ENCODE results near the gene PCK2.

PCK2 gene

DNA sequence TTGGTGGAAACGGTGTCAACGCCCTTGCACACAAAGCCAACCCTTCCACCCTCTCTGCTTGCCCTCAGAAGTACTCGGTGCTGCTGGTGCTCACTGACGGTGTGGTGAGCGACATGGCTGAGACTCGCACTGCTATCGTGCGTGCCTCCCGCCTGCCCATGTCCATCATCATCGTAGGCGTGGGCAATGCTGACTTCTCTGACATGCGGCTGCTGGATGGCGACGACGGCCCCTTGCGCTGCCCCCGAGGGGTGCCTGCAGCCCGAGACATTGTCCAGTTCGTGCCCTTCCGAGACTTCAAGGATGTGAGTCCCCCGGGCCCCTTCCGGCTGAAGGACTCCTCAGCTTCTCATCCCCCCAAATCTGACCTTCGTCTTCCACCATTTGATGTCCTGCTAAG lies 17.0 kb upstream of the PCK2 start:
- no peak for FAIRE-seq

DNA sequence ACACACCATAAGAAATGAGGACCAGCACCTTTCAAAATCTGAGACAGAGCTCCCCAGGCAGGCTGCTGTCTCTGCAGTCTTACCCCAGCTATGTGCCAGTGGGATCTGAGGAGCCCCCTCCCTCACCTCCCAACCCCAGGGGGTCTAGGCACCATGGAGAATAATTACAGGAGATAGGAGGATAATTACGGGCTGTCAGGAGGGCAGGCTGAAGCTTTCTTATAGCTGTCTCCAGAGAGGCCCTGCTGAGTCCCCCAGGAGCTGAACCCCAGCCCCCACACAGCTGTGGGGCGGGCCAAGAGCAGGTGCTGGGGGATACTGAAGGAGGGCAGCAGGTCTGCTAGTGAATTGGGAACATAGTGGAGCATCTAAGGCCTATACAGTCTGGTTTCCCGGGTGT lies 16.0 kb upstream of the PCK2 start:
- no peak for FAIRE-seq

DNA sequence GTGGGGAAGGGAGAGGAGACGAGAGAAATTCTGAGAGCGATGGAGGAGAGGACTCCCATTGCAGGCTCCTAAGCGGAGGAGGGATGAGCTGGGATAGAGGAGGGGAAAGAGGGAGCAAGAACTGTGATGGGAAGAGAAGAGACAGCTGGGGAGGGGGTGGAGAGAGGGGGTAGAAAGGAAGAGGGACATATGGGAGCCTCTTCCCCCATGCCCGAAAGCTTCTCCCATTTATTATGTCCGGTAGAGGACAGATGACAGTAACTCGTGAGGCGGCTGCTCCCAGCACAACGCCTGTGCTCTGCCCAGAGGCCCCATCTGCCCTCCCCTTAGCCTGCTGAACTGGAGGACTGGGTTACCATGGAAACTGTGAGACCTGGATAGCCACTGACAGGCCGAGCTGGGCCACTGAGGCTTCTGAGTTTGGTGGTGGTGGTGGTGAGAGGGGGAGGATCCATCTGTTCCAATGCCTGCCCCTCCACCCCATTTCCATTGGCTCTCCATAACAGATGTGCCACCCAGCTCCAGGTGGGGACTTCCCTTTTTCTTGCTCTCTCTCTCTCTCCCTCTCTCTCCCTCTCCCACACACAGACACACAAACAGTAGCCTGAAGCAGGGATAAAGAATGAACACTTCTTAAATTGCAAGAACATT lies 14.5 kb upstream of the PCK2 start:
- FAIRE-seq, result no peak

DNA sequence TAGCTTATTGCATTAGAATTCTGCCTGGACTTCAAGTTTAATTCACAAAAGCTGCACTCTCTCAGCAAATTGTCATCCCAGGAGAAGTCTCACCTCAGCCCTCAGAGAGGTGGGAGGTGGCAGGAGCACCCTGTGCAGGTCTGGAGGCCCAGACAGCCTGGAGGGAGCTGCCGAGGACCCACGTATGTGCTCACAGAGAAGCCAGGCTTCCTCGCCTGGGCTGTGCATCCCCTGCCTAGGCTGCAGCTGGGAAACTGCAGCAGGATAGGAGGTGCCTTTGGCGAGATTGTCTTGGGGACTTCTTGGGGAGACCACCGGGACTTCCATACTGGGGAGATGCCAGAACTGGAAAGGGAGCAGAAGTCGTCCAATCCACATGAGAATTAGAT lies 14.0 kb upstream of the PCK2 start:
- FAIRE-seq, result no peak

DNA sequence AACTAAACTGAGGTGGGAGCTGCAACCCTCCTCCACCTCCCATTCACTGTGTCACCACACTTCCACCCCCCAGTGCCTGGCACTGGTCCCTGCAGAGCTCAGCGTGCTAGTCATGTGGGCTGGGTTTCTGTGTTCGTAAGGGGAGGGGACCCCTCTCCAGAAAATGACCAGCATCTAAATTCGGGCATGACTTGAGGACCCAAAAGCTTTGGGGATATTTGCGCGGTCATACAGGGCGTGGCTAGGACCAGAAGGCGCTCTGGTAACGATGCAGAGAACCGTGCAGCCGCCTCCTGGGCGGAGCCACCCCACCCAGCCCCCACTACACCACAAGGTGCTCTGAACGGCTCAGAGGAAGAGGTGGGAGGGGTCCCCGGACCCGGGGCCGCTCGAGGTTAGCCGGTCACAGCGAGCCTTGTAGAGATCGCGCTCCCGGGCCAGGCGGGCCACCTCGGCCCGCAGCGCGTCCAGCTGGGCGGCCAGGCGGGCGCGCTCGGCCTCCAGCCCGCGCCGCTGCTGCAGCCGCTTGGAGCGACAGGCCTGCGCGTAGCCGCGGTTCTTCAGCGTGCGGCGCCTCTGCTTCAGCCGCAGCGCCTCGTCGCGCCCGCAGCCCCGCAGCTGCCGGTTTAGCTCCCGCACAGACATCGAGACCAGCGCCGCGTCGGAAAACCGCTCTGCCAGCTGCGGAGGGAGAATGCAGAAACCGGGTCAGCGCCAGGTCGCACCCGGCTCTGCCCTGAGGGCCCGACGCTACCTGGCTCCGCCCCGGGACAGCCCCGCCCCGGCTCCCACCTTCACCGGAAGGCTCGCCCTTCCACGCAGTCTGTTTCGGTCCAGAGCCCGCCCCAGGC lies 13.0 kb upstream of the PCK2 start:
- FAIRE-seq, result no peak

DNA sequence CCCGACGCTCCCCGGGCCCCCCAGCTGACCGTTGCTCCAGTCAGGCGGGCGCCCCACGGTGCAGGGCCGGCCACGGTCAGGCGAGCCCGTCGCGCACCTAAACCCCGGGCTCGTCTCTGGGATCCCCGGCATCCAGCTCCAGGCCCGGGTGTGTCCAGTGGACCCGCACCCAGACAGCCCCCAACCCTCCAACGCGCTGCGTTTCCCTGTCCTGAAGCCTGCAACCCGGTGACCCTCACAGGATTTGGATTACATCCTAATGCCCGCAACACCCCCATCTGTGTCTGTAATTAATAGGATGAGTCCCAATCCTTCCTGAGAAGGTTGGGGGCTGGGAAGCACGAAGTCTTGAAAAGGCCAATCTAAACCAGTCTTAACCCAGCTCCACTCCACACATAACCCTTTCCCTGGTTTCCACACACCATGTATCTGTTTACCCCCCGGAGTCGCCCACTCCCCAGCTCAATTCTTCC lies 12.3 kb upstream of the PCK2 start:
- no peak for FAIRE-seq

DNA sequence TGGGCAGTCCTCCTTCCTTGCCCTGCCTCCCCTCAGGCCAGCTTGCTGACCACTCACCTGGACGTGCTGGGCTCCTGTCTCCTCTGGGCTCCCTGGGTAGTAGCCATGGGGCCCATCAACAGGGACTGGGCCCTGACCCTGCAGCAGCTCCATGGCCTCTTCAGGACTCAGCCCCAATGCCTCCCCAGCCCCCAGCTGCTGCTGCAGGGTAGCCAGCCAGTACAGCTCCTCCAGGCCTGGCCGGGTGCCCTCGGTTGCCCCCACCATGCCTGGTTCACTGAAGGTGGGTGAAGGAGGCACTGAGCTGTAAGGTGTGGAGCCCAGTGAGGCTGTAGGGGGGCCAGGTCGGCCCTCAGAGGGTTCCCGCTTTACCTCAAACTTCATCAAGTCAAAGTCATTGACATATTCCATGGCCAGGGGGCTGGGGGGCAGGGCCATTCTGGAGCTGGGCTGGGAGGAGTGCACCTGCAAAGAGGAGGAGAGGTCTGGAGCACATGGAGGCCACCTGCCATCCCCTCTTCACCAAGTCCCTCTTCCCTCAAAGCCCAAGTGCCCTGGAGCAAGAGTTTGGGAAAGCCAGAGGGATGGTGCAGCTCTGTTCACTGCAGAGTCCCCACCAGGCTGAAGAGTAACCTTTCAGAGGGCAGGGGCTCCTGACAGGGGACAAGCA lies 11.6 kb upstream of the PCK2 start:
- FAIRE-seq, result no peak

DNA sequence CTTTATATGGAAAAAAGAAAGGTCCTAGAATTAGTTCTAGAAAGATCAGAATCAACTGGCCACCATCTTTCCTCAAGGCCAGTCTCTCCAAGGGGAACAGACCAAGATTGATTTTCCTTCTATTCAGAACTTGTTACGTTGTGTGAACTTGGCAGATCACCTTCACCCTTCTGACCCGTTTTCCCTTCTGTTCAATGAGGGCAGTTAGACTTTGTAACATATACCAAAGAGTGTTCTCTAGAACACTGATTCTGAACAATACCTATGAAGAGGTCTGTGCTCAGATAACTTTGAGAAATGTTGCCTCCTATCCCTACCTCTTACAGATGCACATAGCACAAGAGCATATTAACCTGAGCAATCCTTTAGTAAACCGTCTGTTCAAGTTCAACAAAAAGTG lies 10.6 kb upstream of the PCK2 start:
- FAIRE-seq, result no peak

DNA sequence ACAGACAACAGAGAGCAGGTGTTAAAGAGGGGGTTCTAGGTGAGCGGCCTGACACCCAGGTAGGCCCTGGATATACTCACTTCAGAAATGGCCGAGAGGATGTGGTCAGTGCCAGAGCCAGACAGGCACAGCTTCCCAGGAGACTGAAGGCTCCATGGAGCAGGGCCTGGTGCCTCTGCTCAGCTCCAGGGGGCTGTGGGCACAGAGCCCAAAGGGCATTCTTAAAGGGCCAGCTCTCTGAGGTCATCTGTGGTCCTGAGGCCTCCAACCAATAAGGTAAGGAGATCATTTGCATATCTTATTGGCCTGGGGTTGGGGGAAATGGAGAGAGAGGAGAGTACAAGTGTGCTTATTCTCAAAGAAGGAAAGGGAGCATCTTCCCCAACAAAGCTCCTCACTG lies 9.7 kb upstream of the PCK2 start:
- FAIRE-seq, result no peak

DNA sequence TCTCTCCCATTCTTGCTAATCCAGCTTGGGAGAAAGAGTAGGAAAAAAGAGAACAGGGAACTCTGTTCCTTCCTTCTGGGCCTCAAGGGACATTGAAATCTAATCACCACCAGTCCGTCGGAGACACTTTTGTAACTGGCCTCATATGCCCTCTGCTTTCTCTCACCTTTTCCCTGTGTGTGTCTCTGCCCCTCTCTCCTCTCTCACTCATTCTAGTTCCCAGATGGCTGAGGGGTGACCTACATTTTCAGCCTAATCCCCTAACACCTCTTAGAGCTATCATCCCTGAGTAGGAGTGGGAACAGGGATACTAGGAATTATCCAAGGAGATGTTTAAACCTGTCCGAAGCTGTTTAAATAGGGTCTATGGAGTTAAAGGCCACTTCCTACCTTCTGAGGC lies 8.9 kb upstream of the PCK2 start:
- no peak for FAIRE-seq

DNA sequence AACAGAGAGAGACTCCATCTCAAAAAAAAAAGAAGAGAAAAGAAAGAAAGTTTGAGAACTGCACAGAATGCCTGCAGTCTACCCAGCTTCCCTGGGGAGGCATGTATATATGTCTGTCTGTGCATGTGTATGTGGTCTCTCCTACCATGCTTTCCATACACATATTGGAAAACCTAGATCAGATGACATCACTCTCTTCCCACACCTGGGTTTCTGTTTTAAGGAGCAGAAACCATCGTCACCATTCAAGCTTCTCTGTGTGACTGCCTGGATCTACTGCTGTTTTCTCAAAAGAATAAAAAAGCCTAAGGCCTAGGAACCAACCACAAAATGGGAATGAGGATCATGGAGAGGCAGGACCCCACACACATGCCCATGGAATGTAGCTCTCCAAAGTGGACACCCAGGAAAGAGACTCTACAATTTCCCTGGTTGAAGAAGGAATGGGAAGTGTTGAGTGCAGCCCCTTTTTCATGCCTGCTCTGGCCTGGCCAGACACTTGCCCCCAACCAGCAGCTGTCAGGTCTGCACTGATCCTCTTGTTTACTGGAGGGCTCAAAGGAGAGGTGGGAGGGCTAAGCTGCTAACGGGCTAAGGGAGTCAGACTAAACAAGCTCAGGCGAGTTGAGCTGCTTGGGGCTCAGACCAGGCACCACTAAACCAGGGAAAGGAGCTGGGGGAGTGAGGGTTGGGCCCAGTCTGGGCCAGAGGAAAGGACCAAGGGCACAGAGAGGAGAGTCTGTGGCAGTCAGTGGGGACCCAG lies 7.7 kb upstream of the PCK2 start:
- FAIRE-seq, result no peak

DNA sequence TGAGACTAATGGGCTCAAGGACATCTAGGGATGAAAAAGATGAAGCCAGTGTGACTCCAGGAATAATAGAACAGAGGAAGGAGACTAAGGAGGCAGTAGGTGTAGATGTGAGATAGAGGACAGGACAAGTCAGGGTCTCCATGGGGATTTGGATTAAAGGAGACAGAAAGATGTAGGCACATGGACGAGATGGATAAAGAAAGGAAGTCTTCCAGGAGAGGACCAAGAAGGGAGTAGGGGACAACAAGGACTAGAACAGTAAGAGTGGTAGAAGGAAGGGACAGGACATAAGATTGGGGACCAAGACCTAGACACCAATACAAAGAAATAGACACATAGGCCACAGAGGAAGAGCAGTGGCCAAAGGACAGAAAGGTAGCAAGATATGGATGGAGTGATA lies 7.1 kb upstream of the PCK2 start:
- FAIRE-seq, result no peak

DNA sequence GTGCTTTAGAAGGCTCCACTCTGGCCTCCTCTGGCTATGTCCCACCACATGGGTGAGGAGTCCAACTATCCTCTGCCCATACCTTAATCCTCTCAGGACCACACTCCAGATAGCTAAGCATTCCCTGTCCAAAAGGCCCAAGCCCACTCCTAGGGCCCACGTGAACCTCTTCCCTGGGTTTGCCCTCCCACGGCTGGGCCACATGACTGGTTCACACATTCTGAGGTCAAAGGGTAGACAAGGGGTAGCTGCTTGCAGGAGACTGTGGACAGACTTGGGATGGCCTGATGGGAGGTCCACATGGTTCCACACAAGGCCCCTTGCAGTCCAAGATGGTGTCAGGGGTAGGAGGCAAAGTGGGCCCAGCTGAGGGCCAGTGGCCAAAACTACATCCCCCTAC lies 6.0 kb upstream of the PCK2 start:
- no peak for FAIRE-seq

DNA sequence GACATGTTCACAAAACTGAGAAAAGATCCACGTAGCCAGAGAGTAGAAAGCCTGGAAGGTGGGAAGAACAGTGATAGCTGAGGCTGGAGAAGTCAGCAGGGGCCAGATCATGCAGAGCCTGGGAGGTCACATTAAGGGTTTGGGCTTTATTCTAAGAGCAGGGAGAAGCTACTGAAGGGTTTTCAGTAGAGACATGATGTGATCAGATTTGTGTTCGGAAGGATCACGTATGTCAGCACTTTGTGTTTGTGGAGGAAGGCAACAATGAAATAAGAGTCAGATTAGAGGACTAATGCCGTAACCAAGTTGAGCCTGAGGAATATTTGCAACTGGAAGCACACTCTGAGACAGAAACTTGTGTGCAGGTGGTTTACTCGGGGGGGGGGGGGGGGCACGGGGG lies 4.2 kb upstream of the PCK2 start:
- FAIRE-seq, result no peak

DNA sequence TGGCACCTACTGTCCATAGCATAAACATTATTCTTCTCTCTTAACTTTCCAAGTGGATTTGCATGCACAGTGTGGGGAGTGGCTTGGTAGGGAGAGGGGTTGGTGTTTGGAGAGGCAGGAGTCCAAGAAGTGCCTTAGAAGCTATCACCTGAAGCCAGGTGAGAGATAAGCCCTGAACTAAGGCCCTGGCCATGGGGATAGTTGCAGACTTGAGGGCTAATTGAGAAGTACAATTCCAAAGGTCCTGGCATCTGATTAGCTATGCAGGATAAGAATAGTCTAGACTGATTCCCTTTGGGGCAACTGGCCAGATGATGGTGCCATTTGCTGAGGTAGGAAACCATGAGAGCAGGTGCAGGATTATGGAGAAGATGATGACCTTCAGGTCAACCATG lies 2.0 kb upstream of the PCK2 start:
- FAIRE-seq, result no peak

DNA sequence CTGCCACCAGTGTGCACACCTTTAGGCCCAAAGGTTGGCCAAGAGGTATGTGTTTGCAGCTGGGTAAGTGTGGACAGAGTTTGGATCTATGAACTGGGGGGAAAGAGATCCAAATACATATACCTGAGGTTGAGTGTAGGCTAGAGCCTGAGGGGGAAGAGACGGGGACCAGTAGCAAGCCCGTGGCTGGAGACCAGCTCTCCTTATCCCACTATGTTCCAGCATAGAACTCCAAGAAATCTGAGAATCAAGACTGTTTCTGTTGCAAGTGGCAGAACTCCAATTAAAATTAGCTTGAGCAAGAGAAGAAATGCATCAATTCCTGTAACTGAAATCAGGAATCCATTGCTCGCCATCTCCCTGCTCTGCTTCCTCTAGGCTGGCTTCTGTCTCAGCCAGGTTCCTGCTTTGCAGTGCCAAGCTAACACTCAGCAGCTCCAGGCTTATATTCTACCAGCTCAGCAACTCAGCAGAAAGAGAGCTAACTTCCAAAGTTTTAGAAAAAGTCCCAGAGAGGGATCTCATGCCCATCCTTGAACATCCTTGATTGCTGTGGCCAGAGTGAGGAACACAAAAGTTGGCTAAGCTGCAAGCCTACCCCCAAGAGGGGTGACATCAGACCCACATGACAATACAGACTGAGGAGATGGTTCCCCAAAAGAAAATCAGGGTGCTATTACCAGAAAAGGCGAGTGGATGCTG lies 1.5 kb upstream of the PCK2 start:
- no peak for FAIRE-seq

DNA sequence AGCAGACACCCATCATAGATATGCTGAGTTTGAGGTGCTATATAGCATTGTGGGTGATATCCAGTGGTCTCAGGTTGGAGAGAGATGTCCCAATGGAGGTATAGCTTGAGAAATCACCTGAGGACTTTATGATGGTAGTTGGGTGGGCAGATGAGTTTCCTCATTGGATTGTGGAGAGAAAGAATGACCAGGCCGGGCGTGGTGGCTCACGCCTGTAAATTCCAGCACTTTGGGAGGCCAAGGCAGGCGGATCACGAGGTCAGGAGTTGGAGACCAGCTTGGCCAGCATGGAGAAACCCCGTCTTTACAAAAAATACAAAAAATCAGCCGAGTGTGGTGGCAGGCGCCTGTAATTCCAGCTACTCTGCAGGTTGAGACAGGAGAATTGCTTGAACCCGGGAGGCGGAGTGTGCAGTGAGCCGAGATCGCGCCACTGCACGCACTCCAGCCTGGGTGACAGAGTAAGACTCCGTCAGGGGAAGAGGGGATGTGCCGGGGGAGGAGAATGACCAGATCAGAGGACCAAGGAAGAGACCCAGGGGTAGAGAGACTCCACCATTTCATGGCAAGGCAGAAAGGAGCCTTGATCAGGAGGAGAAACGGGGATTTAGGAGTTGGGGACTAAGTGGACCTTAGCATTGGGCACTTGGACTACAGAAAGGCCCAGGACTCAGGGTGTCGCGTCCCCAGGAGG lies 757 bp upstream of the PCK2 start:
- no peak for FAIRE-seq

DNA sequence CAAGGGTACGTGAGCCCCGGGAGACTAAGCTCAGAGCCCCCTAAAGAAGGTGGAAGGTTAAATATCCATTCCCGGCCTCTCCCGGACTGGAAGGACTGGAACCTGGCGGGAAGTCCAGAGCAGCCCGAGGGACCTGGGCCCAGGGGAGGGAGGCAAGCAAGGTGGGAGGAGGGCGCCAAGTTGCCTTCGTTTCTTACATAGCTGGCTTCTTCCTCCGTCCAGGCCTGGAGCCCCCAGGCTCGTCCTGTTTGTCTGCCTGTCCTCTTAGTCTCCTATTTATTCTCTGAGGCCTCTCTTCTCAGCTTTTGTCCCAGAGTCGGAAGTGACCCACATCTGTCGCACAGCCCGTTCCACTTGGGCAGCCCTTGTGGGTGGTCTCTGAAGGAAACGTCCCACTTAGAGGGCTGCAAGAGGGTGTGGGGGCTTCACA lies 745 bp downstream of the PCK2 start:
- FAIRE-seq, result no peak

DNA sequence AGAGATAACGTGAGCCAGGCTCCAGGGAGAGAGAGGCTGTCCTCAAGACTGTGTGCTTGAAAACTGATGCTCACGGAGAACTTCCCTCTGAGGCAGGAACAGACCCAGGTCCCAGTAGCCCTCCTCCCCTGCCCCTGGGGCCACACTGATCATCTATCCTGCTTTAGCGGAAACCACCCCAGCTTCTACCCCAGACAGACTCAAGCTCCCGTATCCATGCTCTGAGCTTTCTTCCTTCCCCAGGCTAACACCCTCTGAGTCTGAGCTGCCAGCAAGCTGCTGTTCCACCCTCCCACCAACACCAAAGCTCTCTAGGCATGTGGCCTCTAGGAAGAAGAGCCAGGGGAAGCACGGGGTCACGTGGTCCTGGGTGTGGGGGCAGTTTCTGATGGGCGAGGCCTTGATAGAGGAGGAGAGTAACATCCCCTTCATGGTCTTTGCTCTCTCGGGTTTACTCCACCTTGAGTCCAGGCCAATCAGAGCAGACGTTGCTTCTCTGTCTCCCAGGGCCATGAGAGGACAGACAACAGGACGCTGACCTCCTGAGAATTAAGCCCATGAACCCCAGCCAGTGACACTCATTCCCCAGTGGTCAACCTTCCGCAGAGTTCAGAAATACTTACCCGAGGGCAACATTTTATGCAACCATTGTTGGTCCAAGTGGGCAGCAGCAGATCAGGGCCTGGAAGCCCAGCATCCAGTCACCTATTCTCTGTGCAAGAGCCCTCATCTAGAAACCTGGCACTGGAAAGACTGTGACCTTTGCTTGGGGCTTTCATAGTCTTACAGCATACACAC lies 1.4 kb downstream of the PCK2 start:
- no peak for FAIRE-seq

DNA sequence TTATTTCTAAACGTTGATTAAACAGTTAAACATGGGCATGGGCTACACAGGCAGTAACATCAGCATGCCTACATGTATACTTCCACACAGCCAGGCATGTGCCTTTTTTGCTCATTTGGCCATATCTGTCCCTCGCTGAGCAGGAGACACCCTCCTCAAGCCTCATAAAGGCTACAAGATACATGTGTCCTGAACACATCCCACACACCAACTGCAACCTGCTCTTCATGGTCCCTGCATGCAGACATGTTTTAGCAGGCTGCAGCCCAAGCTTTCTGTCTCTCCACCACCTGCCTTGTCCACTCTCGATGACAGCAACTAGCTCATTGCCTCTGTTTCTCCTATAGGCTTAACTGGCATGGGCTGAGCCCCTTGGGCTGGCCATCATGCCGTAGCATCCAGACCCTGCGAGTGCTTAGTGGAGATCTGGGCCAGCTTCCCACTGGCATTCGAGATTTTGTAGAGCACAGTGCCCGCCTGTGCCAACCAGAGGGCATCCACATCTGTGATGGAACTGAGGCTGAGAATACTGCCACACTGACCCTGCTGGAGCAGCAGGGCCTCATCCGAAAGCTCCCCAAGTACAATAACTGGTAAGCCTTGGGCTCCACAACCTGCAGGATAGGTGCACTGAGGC lies 2.6 kb downstream of the PCK2 start:
- no peak for FAIRE-seq

All from A204.1 (cell line).